Measurements from ENCODE around the gene RCAN2.

DNA sequence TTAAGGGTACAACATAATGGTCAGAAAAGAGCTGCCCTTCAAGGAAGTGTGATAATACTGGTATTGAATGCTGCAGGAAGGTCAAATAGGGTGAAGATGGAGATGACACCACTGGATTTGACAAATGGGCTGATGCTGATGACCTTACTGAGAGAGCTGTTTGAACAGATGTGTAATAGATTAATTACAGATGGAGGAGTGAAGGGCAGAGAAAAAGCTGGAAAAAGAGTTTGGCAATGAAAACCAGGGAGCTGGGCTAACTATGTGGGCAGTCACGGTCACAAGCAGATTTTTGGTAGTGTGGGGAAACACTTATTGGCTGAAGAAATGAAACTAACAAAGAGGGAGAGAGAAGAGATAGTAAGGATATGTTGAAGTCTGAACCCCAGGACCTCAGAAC lies 236.9 kb downstream of the RCAN2 start:
- TF ChIP-seq, protein P1, sequence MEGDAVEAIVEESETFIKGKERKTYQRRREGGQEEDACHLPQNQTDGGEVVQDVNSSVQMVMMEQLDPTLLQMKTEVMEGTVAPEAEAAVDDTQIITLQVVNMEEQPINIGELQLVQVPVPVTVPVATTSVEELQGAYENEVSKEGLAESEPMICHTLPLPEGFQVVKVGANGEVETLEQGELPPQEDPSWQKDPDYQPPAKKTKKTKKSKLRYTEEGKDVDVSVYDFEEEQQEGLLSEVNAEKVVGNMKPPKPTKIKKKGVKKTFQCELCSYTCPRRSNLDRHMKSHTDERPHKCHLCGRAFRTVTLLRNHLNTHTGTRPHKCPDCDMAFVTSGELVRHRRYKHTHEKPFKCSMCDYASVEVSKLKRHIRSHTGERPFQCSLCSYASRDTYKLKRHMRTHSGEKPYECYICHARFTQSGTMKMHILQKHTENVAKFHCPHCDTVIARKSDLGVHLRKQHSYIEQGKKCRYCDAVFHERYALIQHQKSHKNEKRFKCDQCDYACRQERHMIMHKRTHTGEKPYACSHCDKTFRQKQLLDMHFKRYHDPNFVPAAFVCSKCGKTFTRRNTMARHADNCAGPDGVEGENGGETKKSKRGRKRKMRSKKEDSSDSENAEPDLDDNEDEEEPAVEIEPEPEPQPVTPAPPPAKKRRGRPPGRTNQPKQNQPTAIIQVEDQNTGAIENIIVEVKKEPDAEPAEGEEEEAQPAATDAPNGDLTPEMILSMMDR (IDR thresholded peaks at IDR 0.05), result no peak
- TF ChIP-seq EZH2phosphoT487 (IDR thresholded peaks at IDR 0.05), result no peak
